Jurkat, Clone E6-1 (cell line): ENCODE results near the gene CDS2.

ENCODE experiments used
- DNase-seq: peaks from one replicate; pipeline ENCODE4 v3.0.0-alpha.2; 2011; ENCODE audit warnings: low read depth, low spot score
- H3K4me3 ChIP-seq: 2 replicates; pipeline ENCODE4 v1.5.1; 2011; ENCODE audit warnings: mild to moderate bottlenecking, low read length, control low read depth, moderate library complexity

CDS2 gene

GRCh38 chr20:5197270-5197827 lies 70.5 kb downstream of the CDS2 start:
- H3K4me3 ChIP-seq, result no peak overlapping the region
- DNase-seq, result no peak

GRCh38 chr20:5197847-5198650 lies 71.2 kb downstream of the CDS2 start:
- no peak for DNase-seq
- H3K4me3 ChIP-seq, result no peak overlapping the region

GRCh38 chr20:5198651-5198924 lies 71.8 kb downstream of the CDS2 start:
- no peak for DNase-seq
- no peak overlapping the region for H3K4me3 ChIP-seq

- no peak overlapping the region for H3K4me3 ChIP-seq
- DNase-seq, result no peak
Observed at GRCh38 chr20:5203380-5203779, 76.6 kb downstream of the CDS2 start.

GRCh38 chr20:5205348-5206210 lies 78.8 kb downstream of the CDS2 start:
- DNase-seq, result peak; percentile 59
- no peak overlapping the region for H3K4me3 ChIP-seq

GRCh38 chr20:5207138-5207537 lies 80.3 kb downstream of the CDS2 start:
- no peak for DNase-seq
- H3K4me3 ChIP-seq, result no peak overlapping the region

- H3K4me3 ChIP-seq, result no peak overlapping the region
- no peak for DNase-seq
Observed at GRCh38 chr20:5211803-5212714, 85.3 kb downstream of the CDS2 start.

GRCh38 chr20:5212907-5213487 lies 86.2 kb downstream of the CDS2 start:
- no peak overlapping the region for H3K4me3 ChIP-seq
- no peak for DNase-seq

- no peak overlapping the region for H3K4me3 ChIP-seq
- no peak for DNase-seq
Observed at GRCh38 chr20:5214826-5215225, 88.0 kb downstream of the CDS2 start.

GRCh38 chr20:5215672-5216304 lies 89.0 kb downstream of the CDS2 start:
- DNase-seq, result no peak
- H3K4me3 ChIP-seq, result no peak overlapping the region

GRCh38 chr20:5216663-5217062 lies 89.9 kb downstream of the CDS2 start:
- no peak for DNase-seq
- no peak overlapping the region for H3K4me3 ChIP-seq

- no peak overlapping the region for H3K4me3 ChIP-seq
- DNase-seq, result no peak
Observed at GRCh38 chr20:5217616-5218015, 90.8 kb downstream of the CDS2 start.

GRCh38 chr20:5220321-5221060 lies 93.7 kb downstream of the CDS2 start:
- no peak overlapping the region for H3K4me3 ChIP-seq
- no peak for DNase-seq

- H3K4me3 ChIP-seq, result no peak overlapping the region
- DNase-seq, result no peak
Observed at GRCh38 chr20:5221061-5221430, 94.2 kb downstream of the CDS2 start.

GRCh38 chr20:5222919-5223634 lies 96.3 kb downstream of the CDS2 start:
- H3K4me3 ChIP-seq, result no peak overlapping the region
- DNase-seq, result peak; percentile 48

GRCh38 chr20:5230544-5230943 lies 103.7 kb downstream of the CDS2 start:
- H3K4me3 ChIP-seq, result no peak overlapping the region
- no peak for DNase-seq

- DNase-seq, result no peak
- H3K4me3 ChIP-seq, result no peak overlapping the region
Observed at GRCh38 chr20:5234158-5234557, 107.3 kb downstream of the CDS2 start.
